RWPE1 (cell line): ENCODE results near the gene GRIN3B.

Experiments
- CTCF ChIA-PET: fragments of 350-600 bp; sonication (Branson Sonifier 250); formaldehyde crosslinking; extraction: SDS; loops from one replicate; lab custom pipeline; 2021; lab: Yijun Ruan, JAX
- POLR2A ChIA-PET: fragments of 400-600 bp; formaldehyde crosslinking; extraction: SDS; loops from one replicate; lab custom pipeline; 2020; ENCODE audit warnings: antibody characterized with exemption; ENCODE audit not compliant: low non-redundant PET; lab: Yijun Ruan, JAX
- DNase-seq: peaks from one replicate; pipeline ENCODE4 v3.0.0; 2012; ENCODE audit warnings: low spot score
- H3K27ac ChIP-seq: fragments of 450-650 bp; 2 replicates; pipeline ENCODE4 v1.5.1; 2017
- CTCF ChIP-seq: fragments of 450-650 bp; conservative IDR thresholded peaks from 2 replicates; pipeline ENCODE4 v1.5.1; 2017; ENCODE audit warnings: low read depth, mild to moderate bottlenecking

GRIN3B gene

GRCh38 chr19:1046836-1047695, 46.8 kb downstream of the GRIN3B start:
- CTCF ChIA-PET: interaction anchor here (0.6 kb wide), 1 partner anchor 111 kb away, joined by 3 read pairs; no protein-coding TSS in a partner anchor
- no peak for TF ChIP-seq CTCF
- H3K27ac ChIP-seq: peak overlapping the region; percentile 39
- no peak for DNase-seq
- POLR2A ChIA-PET: no interaction called here

- POLR2A ChIA-PET: no interaction called here
- CTCF ChIA-PET: interaction anchor here (0.6 kb wide), 1 partner anchor 11 kb away, joined by 3 read pairs; no protein-coding TSS in a partner anchor
- no peak for TF ChIP-seq CTCF
- peak overlapping the region; percentile 39; the same call in 1 of the 2 replicates for H3K27ac ChIP-seq
- no peak for DNase-seq
Measured at GRCh38 chr19:1047696-1048147, 47.5 kb downstream of the GRIN3B start.

- H3K27ac ChIP-seq: no peak overlapping the region
- ChIA-PET POLR2A (no interaction called here), CTCF (no interaction called here)
- no peak for TF ChIP-seq CTCF
- DNase-seq: no peak
Measured at GRCh38 chr19:1049106-1049505, 48.9 kb downstream of the GRIN3B start.

- POLR2A ChIA-PET: no interaction called here
- CTCF ChIA-PET: no interaction called here
- H3K27ac ChIP-seq: peak overlapping the region; percentile 34
- no peak for DNase-seq
- TF ChIP-seq CTCF: no peak
Measured at GRCh38 chr19:1049800-1050199, 49.6 kb downstream of the GRIN3B start.

- ChIA-PET POLR2A (no interaction called here), CTCF (no interaction called here)
- no peak for TF ChIP-seq CTCF
- H3K27ac ChIP-seq: peak overlapping the region; percentile 34; the same call in 1 of the 2 replicates
- no peak for DNase-seq
Measured at GRCh38 chr19:1050989-1051788, 51.0 kb downstream of the GRIN3B start.

GRCh38 chr19:1051791-1052190, 51.6 kb downstream of the GRIN3B start:
- POLR2A ChIA-PET: no interaction called here
- no peak for TF ChIP-seq CTCF
- CTCF ChIA-PET: no interaction called here
- no peak for DNase-seq
- 0 out of 2 replicates have a peak overlapping the region, but pooled peaks have one; percentile 20 for H3K27ac ChIP-seq
